Measurements from ENCODE around the gene CCDC110.
A peak's percentile ranks its signal among the peaks of the same experiment; 100 is the strongest.

The CCDC110 gene

DNA sequence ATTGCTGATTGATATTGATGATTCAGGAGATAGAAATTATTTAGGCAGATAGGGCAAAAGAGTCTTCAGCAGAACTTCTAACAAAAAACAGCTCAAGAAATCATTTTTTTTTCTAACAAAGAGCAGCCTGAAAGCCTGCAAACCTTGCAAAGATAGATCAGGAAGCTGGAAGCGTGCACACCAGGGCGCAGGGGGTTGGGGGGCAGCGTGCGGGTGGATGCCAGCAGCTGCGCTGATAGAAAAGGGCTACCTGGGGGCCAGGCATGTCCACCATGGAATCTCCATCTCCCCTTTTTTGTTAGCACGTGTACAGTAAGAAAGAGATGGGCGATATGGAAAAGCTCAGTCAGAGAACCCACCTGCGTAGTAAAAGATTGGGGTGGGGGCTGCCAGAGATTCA lies 1.7 kb upstream of the CCDC110 start:
- Histone ChIP-seq H3K27me3 (ENCODE audit: control insufficient read depth in 1 of 2, insufficient read depth in 2 of 2, low read length in 2 of 2) (peaks cover 0 to 3% of the 10 kb centered on the region in 2 donors), H3K4me3 (ENCODE audit: low read depth in 1 of 2, low read length in 2 of 2) (no peak overlapping the region), H3K4me1 (ENCODE audit: control insufficient read depth in 1 of 2, insufficient read depth in 2 of 2, low read length in 2 of 2) (peaks cover 4 to 11% of the 10 kb centered on the region in 2 donors), H3K36me3 (ENCODE audit: control insufficient read depth in 1 of 2, insufficient read depth in 2 of 2, low read length in 2 of 2) (no peaks in the 10 kb centered on the region), H3K9me3 (ENCODE audit: control insufficient read depth in 1 of 2, low read length in 2 of 2) (no peaks in the 10 kb centered on the region), H3K27ac (ENCODE audit: low read depth, low read length) (no peak overlapping the region), H3K9ac (ENCODE audit: low read depth in 1 of 2, low read length in 2 of 2) (no peak overlapping the region)

DNA sequence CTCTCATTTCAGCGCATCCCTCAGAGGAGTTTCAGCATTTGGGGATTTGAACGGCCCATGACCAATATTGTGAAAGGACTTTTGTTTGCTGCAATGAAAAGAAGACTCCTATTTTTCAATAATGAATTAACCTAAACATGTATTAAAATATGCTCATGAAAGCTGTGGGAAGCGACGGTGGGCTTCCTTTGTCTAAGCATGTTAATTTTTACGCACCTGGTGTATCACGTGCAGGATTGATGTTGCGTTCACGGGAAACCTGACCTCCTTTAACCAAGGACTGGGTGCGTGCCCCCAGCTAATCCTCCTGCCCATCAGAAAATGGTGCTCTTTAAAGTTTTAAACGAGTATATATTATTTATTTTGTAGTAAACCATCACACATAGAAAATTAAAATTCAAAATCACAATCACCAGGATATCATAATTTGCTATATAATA lies 590 bp upstream of the CCDC110 start:
- Histone ChIP-seq H3K9me3 (ENCODE audit: control insufficient read depth in 1 of 2, low read length in 2 of 2) (no peaks in the 10 kb centered on the region), H3K27me3 (ENCODE audit: control insufficient read depth in 1 of 2, insufficient read depth in 2 of 2, low read length in 2 of 2) (no peaks in the 10 kb centered on the region), H3K4me1 (ENCODE audit: control insufficient read depth in 1 of 2, insufficient read depth in 2 of 2, low read length in 2 of 2) (peaks cover 4 to 11% of the 10 kb centered on the region in 2 donors), H3K9ac (ENCODE audit: low read depth in 1 of 2, low read length in 2 of 2) (peak overlapping the region; percentile 54 to 63), H3K4me3 (ENCODE audit: low read depth in 1 of 2, low read length in 2 of 2) (peak overlapping the region; percentile 75 to 80), H3K27ac (ENCODE audit: low read depth, low read length) (no peak overlapping the region), H3K36me3 (ENCODE audit: control insufficient read depth in 1 of 2, insufficient read depth in 2 of 2, low read length in 2 of 2) (no peaks in the 10 kb centered on the region)

DNA sequence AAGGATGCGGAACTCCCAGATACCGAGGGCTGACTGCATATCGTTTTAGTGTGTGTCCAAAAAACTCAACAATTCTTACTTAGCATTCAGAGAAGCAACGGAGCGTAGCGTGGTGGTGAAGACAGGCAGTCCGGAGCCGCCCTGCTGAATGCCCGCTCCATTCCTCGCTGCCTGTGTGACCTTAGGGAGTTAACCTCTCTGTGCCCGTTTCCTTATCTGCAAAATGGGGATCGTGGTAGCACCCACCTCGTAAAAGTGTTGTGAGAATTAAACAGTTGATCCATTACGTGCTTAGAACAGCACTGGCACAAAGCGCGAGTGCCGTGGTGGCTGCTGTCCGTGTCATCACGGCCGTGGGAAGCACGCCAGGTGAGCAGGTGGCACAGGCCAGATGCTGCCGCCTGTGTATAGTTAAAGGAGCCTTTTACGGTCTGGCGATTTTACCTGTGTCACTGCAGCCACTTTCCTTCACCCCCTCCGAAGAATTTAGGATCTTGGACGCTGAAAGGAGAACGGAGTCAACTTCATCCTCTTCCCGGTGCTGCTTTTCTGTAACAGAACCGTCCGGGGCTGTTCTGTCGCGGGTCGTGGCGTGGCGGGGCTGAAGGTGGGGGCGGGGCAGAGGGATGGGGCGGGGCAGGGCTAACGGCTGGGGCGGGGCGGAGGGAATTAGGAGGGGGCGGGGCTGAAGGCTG lies 885 bp downstream of the CCDC110 start:
- Histone ChIP-seq H3K4me1 (ENCODE audit: control insufficient read depth in 1 of 2, insufficient read depth in 2 of 2, low read length in 2 of 2) (peaks cover 4 to 11% of the 10 kb centered on the region in 2 donors), H3K36me3 (ENCODE audit: control insufficient read depth in 1 of 2, insufficient read depth in 2 of 2, low read length in 2 of 2) (no peaks in the 10 kb centered on the region), H3K4me3 (ENCODE audit: low read depth in 1 of 2, low read length in 2 of 2) (peak overlapping the region; percentile 80 to 95), H3K9me3 (ENCODE audit: control insufficient read depth in 1 of 2, low read length in 2 of 2) (no peaks in the 10 kb centered on the region), H3K9ac (ENCODE audit: low read depth in 1 of 2, low read length in 2 of 2) (peak overlapping the region; percentile 69 to 76), H3K27me3 (ENCODE audit: control insufficient read depth in 1 of 2, insufficient read depth in 2 of 2, low read length in 2 of 2) (no peaks in the 10 kb centered on the region), H3K27ac (ENCODE audit: low read depth, low read length) (no peak overlapping the region)

DNA sequence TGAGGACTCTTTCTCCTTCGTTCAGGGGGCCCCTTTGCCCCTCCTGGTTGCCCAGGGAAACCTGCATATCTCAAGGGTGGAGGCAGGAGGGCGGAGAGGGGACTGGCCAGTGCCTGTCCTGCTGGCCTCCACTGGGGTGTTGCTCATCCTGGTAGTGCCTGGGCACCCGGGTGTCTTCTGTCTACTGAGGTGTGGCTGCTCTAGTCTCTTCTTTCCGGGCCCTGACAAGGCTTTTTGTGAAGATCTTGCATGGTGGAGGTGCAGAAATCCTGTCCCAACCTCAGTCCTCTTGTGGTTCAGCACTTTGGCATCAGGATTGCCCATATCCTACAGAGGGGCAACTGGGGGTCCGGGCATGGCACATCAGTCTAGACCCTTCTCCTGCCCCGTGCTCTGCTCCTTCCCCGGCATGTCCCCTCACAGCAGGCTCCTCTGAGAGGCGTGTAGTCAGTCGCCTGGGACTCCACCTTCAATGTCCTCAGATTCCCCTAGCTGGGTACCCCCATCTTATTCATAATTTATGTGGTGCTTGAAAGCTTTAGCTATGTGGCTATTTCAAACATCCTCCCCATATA lies 1.9 kb downstream of the CCDC110 start:
- Histone ChIP-seq H3K27ac (ENCODE audit: low read depth, low read length) (no peak overlapping the region), H3K36me3 (ENCODE audit: control insufficient read depth in 1 of 2, insufficient read depth in 2 of 2, low read length in 2 of 2) (no peaks in the 10 kb centered on the region), H3K27me3 (ENCODE audit: control insufficient read depth in 1 of 2, insufficient read depth in 2 of 2, low read length in 2 of 2) (no peaks in the 10 kb centered on the region), H3K4me3 (ENCODE audit: low read depth in 1 of 2, low read length in 2 of 2) (no peak overlapping the region), H3K9me3 (ENCODE audit: control insufficient read depth in 1 of 2, low read length in 2 of 2) (no peaks in the 10 kb centered on the region), H3K9ac (ENCODE audit: low read depth in 1 of 2, low read length in 2 of 2) (no peak overlapping the region), H3K4me1 (ENCODE audit: control insufficient read depth in 1 of 2, insufficient read depth in 2 of 2, low read length in 2 of 2) (peaks cover 4 to 11% of the 10 kb centered on the region in 2 donors)

DNA sequence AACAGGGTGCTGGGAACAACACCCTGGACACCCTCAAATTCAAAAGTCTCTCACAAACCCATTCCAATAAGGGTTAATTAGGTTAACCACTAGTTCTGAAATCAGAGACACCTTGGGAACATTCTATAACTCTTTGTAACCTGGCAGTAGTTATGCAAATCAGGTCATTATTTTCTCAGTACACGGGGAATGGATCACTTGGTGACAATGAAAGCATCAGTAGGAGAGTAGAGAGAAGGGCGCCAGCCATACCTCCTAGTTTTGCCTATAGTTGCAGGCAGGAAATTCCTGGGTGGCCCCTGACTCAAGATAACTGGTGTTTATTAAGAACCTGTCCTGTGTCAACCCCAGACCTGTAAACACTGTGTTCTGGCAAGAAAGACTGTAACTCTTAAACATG lies 2.5 kb downstream of the CCDC110 start:
- Histone ChIP-seq H3K4me3 (ENCODE audit: low read depth in 1 of 2, low read length in 2 of 2) (no peak overlapping the region), H3K9me3 (ENCODE audit: control insufficient read depth in 1 of 2, low read length in 2 of 2) (no peaks in the 10 kb centered on the region), H3K36me3 (ENCODE audit: control insufficient read depth in 1 of 2, insufficient read depth in 2 of 2, low read length in 2 of 2) (no peaks in the 10 kb centered on the region), H3K4me1 (ENCODE audit: control insufficient read depth in 1 of 2, insufficient read depth in 2 of 2, low read length in 2 of 2) (peaks cover 4 to 11% of the 10 kb centered on the region in 2 donors), H3K9ac (ENCODE audit: low read depth in 1 of 2, low read length in 2 of 2) (no peak overlapping the region), H3K27ac (ENCODE audit: low read depth, low read length) (no peak overlapping the region), H3K27me3 (ENCODE audit: control insufficient read depth in 1 of 2, insufficient read depth in 2 of 2, low read length in 2 of 2) (no peaks in the 10 kb centered on the region)

DNA sequence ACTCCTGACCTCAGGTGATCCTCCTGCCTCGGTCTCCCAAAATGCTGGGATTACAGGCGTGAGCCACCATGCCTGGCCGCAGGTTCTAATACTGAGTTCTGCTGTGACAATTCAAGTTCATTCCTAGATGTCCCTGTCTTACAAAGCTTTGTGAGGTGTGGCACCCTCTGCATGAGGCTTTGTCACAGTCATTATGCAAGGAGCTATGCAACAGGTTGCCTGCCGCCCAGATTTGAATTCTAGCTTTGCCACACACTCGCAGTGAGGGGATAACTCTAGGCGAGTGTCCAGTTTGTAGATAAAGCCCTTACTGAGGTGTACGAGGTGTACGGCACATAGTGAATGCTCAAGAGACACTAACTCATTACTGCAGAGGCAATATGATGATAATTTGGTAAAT lies 3.5 kb downstream of the CCDC110 start:
- Histone ChIP-seq H3K4me1 (ENCODE audit: control insufficient read depth in 1 of 2, insufficient read depth in 2 of 2, low read length in 2 of 2) (peaks cover 4 to 11% of the 10 kb centered on the region in 2 donors), H3K27me3 (ENCODE audit: control insufficient read depth in 1 of 2, insufficient read depth in 2 of 2, low read length in 2 of 2) (no peaks in the 10 kb centered on the region), H3K36me3 (ENCODE audit: control insufficient read depth in 1 of 2, insufficient read depth in 2 of 2, low read length in 2 of 2) (no peaks in the 10 kb centered on the region), H3K9me3 (ENCODE audit: control insufficient read depth in 1 of 2, low read length in 2 of 2) (no peaks in the 10 kb centered on the region), H3K27ac (ENCODE audit: low read depth, low read length) (no peak overlapping the region), H3K9ac (ENCODE audit: low read depth in 1 of 2, low read length in 2 of 2) (no peak overlapping the region), H3K4me3 (ENCODE audit: low read depth in 1 of 2, low read length in 2 of 2) (no peak overlapping the region)

DNA sequence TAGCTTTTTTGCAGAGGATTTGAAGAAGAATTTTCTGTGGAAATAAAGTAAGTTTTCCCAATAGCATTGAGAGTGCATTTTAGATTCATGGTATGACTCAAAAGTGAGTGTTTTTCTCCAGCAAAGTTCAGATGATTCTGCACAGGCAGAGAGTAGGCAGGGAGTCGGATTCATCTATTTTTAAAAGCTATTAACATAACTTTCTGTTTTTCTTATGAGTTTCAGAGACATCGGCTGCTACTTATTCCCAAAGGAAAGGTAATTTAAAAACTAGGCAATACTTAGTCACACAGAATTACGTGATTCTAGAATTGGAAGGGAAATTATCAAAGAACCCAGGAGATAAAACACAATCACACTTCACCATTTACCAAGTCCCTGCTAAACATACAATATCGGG lies 4.4 kb downstream of the CCDC110 start:
- H3K9me3 ChIP-seq (ENCODE audit: control insufficient read depth in 1 of 2, low read length in 2 of 2) = no peaks in the 10 kb centered on the region
- H3K9ac ChIP-seq (ENCODE audit: low read depth in 1 of 2, low read length in 2 of 2) = no peak overlapping the region
- H3K27me3 ChIP-seq (ENCODE audit: control insufficient read depth in 1 of 2, insufficient read depth in 2 of 2, low read length in 2 of 2) = no peaks in the 10 kb centered on the region
- H3K36me3 ChIP-seq (ENCODE audit: control insufficient read depth in 1 of 2, insufficient read depth in 2 of 2, low read length in 2 of 2) = no peaks in the 10 kb centered on the region
- H3K4me1 ChIP-seq (ENCODE audit: control insufficient read depth in 1 of 2, insufficient read depth in 2 of 2, low read length in 2 of 2) = peaks cover 2 to 10% of the 10 kb centered on the region in 2 donors
- H3K27ac ChIP-seq (ENCODE audit: low read depth, low read length) = no peak overlapping the region
- no peak overlapping the region for H3K4me3 ChIP-seq (ENCODE audit: low read depth in 1 of 2, low read length in 2 of 2)

DNA sequence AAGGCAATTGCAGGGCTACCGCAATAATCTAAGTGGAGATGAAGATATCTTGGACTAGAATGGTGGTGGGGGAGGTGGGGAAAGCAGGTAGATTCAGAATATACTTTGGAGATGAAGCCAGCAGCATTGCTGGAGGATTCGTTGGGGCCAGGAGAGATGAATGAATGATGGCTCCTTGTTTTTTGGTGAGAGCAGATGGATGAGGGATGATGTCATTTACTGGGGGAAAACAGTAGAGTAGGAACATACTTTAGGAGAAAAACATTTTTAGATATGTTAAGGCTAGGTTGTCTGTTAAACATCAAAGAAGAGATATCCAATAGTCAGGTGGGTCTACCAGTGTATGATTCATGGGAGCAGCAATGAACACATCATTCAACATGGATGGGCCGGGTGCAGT lies 5.8 kb downstream of the CCDC110 start:
- Histone ChIP-seq H3K27ac (ENCODE audit: low read depth, low read length) (no peak overlapping the region), H3K4me1 (ENCODE audit: control insufficient read depth in 1 of 2, insufficient read depth in 2 of 2, low read length in 2 of 2) (peaks cover 0 to 4% of the 10 kb centered on the region in 2 donors), H3K4me3 (ENCODE audit: low read depth in 1 of 2, low read length in 2 of 2) (no peak overlapping the region), H3K27me3 (ENCODE audit: control insufficient read depth in 1 of 2, insufficient read depth in 2 of 2, low read length in 2 of 2) (no peaks in the 10 kb centered on the region), H3K36me3 (ENCODE audit: control insufficient read depth in 1 of 2, insufficient read depth in 2 of 2, low read length in 2 of 2) (no peaks in the 10 kb centered on the region), H3K9me3 (ENCODE audit: control insufficient read depth in 1 of 2, low read length in 2 of 2) (no peaks in the 10 kb centered on the region), H3K9ac (ENCODE audit: low read depth in 1 of 2, low read length in 2 of 2) (no peak overlapping the region)

DNA sequence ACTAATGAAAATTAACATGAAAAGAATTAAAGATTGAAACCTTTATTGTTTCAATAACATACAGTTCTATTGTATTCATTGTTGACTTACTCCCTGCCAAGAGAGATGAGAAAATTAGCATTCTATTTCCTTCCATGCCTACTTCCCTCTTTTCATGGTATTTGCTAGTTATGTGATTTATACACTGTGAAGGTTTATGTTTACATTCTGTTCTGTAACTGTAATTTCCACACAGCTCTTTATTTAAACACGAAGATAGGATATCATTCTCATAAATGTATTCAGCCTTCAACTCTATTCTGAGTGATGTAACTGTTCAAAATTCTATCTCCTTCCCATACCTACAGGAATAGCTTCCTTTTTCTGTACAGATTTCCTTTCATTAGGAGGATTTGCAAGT lies 6.6 kb downstream of the CCDC110 start:
- H3K4me1 ChIP-seq (ENCODE audit: control insufficient read depth in 1 of 2, insufficient read depth in 2 of 2, low read length in 2 of 2) = no peaks in the 10 kb centered on the region
- H3K9ac ChIP-seq (ENCODE audit: low read depth in 1 of 2, low read length in 2 of 2) = no peak overlapping the region
- H3K36me3 ChIP-seq (ENCODE audit: control insufficient read depth in 1 of 2, insufficient read depth in 2 of 2, low read length in 2 of 2) = no peaks in the 10 kb centered on the region
- no peaks in the 10 kb centered on the region for H3K27me3 ChIP-seq (ENCODE audit: control insufficient read depth in 1 of 2, insufficient read depth in 2 of 2, low read length in 2 of 2)
- no peak overlapping the region for H3K4me3 ChIP-seq (ENCODE audit: low read depth in 1 of 2, low read length in 2 of 2)
- no peaks in the 10 kb centered on the region for H3K9me3 ChIP-seq (ENCODE audit: control insufficient read depth in 1 of 2, low read length in 2 of 2)
- no peak overlapping the region for H3K27ac ChIP-seq (ENCODE audit: low read depth, low read length)

DNA sequence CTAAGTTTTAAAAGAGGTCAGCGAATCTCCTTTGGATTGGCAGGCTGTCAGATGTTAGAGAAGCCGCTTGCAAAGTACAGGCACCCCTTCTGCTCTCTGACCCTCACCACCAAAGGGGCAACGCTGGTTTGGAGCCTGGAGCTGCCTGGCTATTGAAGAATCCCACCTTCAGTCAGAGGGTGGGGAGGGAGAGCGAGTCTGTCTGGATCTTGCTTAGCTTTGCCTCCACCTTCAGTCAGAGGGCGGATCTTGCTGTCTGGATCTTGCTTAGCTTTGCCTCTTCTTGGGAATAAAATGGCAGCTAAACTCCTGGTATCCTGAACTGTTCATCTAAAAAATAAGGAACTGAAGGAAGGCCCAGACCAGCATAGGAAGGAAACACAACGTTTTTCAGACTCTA lies 7.3 kb downstream of the CCDC110 start:
- Histone ChIP-seq H3K4me3 (ENCODE audit: low read depth in 1 of 2, low read length in 2 of 2) (no peak overlapping the region), H3K27me3 (ENCODE audit: control insufficient read depth in 1 of 2, insufficient read depth in 2 of 2, low read length in 2 of 2) (no peaks in the 10 kb centered on the region), H3K36me3 (ENCODE audit: control insufficient read depth in 1 of 2, insufficient read depth in 2 of 2, low read length in 2 of 2) (no peaks in the 10 kb centered on the region), H3K9me3 (ENCODE audit: control insufficient read depth in 1 of 2, low read length in 2 of 2) (no peaks in the 10 kb centered on the region), H3K9ac (ENCODE audit: low read depth in 1 of 2, low read length in 2 of 2) (no peak overlapping the region), H3K4me1 (ENCODE audit: control insufficient read depth in 1 of 2, insufficient read depth in 2 of 2, low read length in 2 of 2) (no peaks in the 10 kb centered on the region), H3K27ac (ENCODE audit: low read depth, low read length) (no peak overlapping the region)
